ENCODE measurements around the gene MBNL2. TPM values are rescaled to one million over a fixed set of nuclear protein-coding genes. Genes with fewer than 3 reads are reported as not detected.

MBNL2 gene
- total RNA-seq, 2 donors from 2014 or later, result 59.6 to 67.7 TPM

- Histone ChIP-seq H3K27me3 (replicated peaks; ENCODE audit: insufficient read depth) (no peaks in the 10 kb centered on the region), H3K4me1 (ENCODE audit: control insufficient read depth in 1 of 2, low read depth in 2 of 2) (peaks cover 41 to 75% of the 10 kb centered on the region in 2 donors), H3K9me3 (no peaks in the 10 kb centered on the region), H3K4me3 (no peak overlapping the region), H3K36me3 (no peaks in the 10 kb centered on the region), H3K27ac (no peak overlapping the region)
- DNase-seq (ENCODE audit: low spot score), result no peak
- TF ChIP-seq, protein P1, sequence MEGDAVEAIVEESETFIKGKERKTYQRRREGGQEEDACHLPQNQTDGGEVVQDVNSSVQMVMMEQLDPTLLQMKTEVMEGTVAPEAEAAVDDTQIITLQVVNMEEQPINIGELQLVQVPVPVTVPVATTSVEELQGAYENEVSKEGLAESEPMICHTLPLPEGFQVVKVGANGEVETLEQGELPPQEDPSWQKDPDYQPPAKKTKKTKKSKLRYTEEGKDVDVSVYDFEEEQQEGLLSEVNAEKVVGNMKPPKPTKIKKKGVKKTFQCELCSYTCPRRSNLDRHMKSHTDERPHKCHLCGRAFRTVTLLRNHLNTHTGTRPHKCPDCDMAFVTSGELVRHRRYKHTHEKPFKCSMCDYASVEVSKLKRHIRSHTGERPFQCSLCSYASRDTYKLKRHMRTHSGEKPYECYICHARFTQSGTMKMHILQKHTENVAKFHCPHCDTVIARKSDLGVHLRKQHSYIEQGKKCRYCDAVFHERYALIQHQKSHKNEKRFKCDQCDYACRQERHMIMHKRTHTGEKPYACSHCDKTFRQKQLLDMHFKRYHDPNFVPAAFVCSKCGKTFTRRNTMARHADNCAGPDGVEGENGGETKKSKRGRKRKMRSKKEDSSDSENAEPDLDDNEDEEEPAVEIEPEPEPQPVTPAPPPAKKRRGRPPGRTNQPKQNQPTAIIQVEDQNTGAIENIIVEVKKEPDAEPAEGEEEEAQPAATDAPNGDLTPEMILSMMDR (IDR thresholded peaks at IDR 0.05), result no peak
- ATAC-seq (ENCODE audit: insufficient number of reproducible peaks, low FRiP score, low read depth), result no peak
Observed at GRCh38 chr13:97241761-97242160, 19.6 kb downstream of the MBNL2 start.

DNA sequence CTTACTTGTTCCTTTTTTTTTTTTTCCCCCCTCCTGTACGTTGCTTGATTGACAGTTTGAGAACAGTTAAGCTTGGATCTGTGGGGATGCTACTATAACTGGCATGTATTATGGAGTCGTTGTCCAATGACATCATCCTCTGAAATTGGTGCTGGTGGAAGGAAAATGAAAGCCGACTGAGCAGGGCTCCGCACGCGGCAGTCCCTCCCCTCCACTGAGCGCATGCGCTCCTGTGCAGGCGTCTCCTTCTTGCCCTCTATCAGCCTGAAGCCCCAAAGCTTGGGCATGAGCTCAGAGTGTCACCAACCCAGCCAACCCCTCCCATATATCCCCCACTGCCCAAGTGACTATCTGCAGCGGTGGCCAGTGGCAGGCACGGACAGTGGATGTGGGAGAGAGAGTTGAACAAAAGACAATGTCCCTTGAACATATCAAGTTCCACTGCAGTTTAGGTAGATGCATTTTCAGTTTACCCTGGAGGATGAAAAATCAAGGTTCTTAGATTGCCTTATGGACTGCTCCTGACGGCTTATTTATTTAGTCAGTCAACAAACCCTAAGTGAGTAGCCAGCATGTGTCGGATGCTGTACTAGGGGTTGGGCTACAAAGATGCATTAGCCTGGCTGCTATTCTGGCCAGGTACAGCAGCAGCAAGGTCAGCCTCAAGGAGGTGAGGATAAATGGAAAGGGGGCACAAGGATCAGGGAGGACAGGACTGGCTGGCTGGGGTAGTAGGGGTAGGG lies 20.8 kb downstream of the MBNL2 start:
- H3K36me3 ChIP-seq, result no peaks in the 10 kb centered on the region
- peaks cover 52 to 71% of the 10 kb centered on the region in 2 donors for H3K4me1 ChIP-seq (ENCODE audit: control insufficient read depth in 1 of 2, low read depth in 2 of 2)
- H3K4me3 ChIP-seq, result peak overlapping the region; percentile 18
- no peaks in the 10 kb centered on the region for H3K27me3 ChIP-seq (replicated peaks; ENCODE audit: insufficient read depth)
- ATAC-seq (ENCODE audit: insufficient number of reproducible peaks, low FRiP score, low read depth), result no peak
- no peak for DNase-seq (ENCODE audit: low spot score)
- TF ChIP-seq, protein P1 (IDR thresholded peaks at IDR 0.05), result no peak
- H3K27ac ChIP-seq, result peak overlapping the region; percentile 45 to 62
- no peaks in the 10 kb centered on the region for H3K9me3 ChIP-seq

DNA sequence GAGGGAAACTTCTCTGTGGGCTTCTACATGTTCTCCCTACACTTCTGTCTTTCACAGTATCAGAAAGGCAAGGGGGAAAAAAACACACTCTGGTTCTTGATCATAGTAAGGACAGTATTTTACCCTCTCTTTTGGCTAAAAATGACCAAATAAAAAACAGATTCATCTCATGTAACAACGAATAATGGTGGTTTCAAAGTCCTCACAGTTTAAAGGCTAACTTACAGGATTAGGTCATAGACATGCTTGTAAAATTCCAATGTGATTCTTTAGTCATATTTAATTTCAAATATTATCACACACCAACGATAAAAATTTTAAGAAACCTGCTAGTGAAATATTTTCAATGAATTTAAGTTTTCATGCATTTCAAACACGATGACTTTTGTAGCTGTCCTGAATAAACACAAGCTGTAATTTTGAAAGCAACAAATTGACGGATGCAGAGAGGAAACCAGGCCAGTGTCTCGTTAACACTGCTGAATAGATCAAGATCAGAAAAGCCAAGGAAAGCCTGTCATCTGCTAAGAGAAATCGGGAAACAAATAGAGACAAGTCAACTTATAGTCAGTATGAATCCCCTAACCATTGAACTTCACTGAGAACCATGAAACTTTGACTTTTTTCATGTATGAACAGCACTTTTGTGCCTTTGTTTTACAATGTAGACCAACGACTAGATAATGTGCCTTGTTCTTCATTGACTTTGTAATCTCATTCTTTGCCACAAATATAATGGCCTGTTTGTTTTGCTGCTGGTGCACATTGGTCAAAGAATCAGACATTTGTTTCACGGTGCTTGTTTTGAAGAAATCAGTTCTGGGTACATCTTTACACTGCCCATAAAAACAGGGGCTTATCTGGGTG lies 22.0 kb downstream of the MBNL2 start:
- peaks cover 61 to 83% of the 10 kb centered on the region in 2 donors for H3K4me1 ChIP-seq (ENCODE audit: control insufficient read depth in 1 of 2, low read depth in 2 of 2)
- DNase-seq (ENCODE audit: low spot score) (no peak), ATAC-seq (ENCODE audit: insufficient number of reproducible peaks, low FRiP score, low read depth) (no peak)
- no peaks in the 10 kb centered on the region for H3K9me3 ChIP-seq
- no peaks in the 10 kb centered on the region for H3K36me3 ChIP-seq
- TF ChIP-seq, protein P1 (IDR thresholded peaks at IDR 0.05), result no peak
- peak overlapping the region; percentile 45 to 62 for H3K27ac ChIP-seq
- no peaks in the 10 kb centered on the region for H3K27me3 ChIP-seq (replicated peaks; ENCODE audit: insufficient read depth)
- H3K4me3 ChIP-seq, result no peak overlapping the region

DNA sequence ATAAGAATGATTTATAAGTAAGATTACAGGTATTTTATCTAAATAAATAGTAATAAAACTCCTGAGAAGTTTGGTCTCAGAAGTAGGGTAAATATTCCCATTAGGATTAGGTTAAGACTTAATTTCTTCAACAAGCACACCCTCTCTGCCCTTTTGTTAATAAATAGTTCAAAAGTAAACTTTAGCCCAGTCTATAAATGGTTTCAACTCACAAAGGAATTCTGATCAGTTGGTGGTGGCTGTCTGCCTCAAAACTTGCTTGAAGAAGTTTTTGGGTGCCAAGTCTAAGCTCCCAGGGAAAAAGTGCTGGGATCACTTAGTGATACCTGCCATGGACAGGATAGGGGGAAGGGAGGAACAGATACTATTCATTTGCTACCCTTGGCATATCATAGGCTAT lies 22.9 kb downstream of the MBNL2 start:
- Histone ChIP-seq H3K9me3 (no peaks in the 10 kb centered on the region), H3K4me3 (no peak overlapping the region), H3K27ac (peak overlapping the region; percentile 45 to 62), H3K36me3 (no peaks in the 10 kb centered on the region), H3K4me1 (ENCODE audit: control insufficient read depth in 1 of 2, low read depth in 2 of 2) (peaks cover 66 to 83% of the 10 kb centered on the region in 2 donors), H3K27me3 (replicated peaks; ENCODE audit: insufficient read depth) (no peaks in the 10 kb centered on the region)
- TF ChIP-seq, protein P1 (IDR thresholded peaks at IDR 0.05), result no peak
- DNase-seq (ENCODE audit: low spot score), result no peak
- ATAC-seq (ENCODE audit: insufficient number of reproducible peaks, low FRiP score, low read depth), result no peak

DNA sequence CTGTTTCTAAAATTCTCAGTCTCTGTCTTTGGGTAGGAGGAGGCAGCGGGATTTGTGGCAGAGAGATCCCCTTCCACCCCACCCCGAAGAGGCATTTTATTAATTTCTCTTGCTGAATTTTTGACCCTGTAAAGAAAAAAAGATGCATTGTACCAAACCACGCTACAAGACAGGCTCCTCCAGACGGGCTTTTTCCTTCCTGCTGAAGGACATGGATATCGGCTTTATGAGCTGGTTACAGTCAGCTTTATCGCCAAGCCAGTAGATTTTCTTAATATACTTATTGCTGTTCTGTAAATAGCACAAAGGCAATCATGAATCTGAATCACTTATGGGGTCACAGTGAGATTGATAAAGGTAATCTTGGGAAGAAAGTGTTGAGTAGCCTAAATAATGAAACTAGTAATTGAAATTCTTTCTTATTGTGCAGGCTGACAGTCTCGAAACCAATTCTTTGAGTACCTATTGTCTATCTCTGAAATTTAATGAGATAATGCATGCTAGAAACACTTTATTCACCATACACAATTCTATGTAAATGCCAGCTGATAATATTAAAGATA lies 24.5 kb downstream of the MBNL2 start:
- Histone ChIP-seq H3K4me1 (ENCODE audit: control insufficient read depth in 1 of 2, low read depth in 2 of 2) (peaks cover 76 to 83% of the 10 kb centered on the region in 2 donors), H3K9me3 (no peaks in the 10 kb centered on the region), H3K27me3 (replicated peaks; ENCODE audit: insufficient read depth) (no peaks in the 10 kb centered on the region), H3K36me3 (no peaks in the 10 kb centered on the region), H3K27ac (peak overlapping the region; percentile 54 to 62), H3K4me3 (peak overlapping the region; percentile 37)
- TF ChIP-seq, protein P1 (IDR thresholded peaks at IDR 0.05), result no peak
- ATAC-seq (ENCODE audit: insufficient number of reproducible peaks, low FRiP score, low read depth) (no peak), DNase-seq (ENCODE audit: low spot score) (no peak)
